Erythroblast (primary cell): ENCODE measurements around the gene SBF2.

Experiments used
- DNase-seq, 2 experiments: peaks; one replicate each; lab custom pipeline; 2025; lab: John Stamatoyannopoulos, UW
- GATA1 ChIP-seq: IDR thresholded peaks from 2 replicates; pipeline ENCODE4 v1.6.1; 2011; ENCODE audit warnings: low read depth, mild to moderate bottlenecking, control low read depth, low read length, moderate library complexity
- POLR2A ChIP-seq: IDR thresholded peaks from 2 replicates; pipeline ENCODE4 v1.6.1; 2011; ENCODE audit warnings: mild to moderate bottlenecking, low read length

SBF2 gene

GRCh38 chr11:9735236-9735635, 558.8 kb downstream of the SBF2 start:
- no peak for DNase-seq
- TF ChIP-seq GATA1: no peak
- no peak for TF ChIP-seq POLR2A

DNA sequence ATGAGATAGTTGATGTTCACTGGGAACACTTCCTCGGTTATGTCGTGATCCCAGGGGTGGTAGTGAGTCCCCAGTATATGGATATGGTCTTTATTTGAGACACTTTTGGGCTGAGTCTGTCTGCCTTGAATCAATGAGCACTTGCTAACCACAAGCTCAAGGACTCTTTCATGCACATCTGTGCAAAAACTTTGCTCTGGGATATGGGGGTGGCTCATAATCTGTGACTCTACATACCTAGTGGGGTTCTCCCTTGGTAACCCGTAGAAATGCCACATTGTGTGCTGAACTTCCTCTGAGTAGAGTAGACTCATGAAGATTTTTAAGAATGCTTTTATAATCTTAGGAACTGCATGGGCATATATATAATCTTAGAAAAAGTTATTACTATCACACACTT, 560.8 kb downstream of the SBF2 start:
- no peak for DNase-seq
- TF ChIP-seq GATA1 (no peak), POLR2A (no peak)

DNA sequence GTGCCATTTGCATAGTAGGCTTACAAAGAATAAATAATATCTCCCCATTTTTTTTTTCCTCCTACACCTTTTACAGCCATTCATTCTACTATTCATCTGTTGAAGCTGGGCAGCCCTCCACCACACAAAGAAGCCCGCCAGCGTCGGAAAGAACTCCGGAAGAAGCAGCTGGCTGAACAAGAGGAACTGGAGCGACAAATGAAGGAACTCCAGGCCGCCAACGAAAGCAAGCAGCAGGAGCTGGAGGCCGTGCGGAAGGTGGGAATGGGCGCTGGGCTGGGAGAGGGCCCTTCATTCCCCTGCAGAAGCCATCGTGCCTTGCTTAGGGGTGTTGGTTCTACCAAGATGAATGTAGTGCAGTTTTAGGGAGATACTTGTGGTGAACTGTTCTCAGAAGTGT, 561.6 kb downstream of the SBF2 start:
- TF ChIP-seq POLR2A (no peak), GATA1 (no peak)
- no peak for DNase-seq

GRCh38 chr11:9731256-9731655, 562.8 kb downstream of the SBF2 start:
- no peak for DNase-seq
- TF ChIP-seq POLR2A (no peak), GATA1 (no peak)
